ENCODE results near the gene ONECUT3.

The ONECUT3 gene

DNA sequence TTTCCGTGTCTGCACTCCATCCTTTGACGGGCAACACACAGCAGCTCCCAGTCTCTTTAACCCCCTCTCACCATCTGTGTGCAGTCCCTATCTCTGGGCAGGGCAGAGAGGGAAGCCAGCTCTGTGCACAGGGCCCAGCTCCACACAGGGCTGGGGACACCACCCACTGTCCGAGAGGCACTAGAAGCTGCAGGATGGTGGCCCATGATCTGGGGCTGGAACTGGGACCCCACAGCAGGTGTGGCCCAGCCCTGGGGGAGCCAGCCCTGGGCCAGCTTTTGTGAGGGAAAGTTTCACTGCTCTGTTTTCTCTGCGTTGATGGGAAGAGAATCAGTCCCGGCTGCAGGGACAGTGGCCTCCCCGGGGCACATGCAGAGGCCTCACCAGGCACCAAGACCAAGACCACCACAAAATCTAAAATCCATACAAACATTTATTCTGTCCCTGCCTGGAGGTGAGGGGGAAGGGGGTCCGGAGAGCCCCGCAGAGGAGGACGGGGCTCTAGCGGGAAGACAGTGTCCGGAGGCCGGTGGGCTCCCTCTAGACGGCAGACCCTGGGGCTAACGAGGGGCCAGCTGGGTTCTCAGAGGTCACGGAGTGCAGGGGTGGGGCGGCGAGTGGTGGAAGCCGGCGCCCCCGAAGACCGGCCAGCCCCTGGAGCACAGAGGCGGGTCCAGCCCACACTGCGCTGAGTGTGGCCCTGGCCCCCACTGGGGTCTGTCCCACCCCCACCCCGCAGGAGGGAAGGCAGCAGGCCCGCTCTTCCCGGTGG lies 61.7 kb downstream of the ONECUT3 start:
- DNase-seq (ENCODE audit: low read depth): no peak

DNA sequence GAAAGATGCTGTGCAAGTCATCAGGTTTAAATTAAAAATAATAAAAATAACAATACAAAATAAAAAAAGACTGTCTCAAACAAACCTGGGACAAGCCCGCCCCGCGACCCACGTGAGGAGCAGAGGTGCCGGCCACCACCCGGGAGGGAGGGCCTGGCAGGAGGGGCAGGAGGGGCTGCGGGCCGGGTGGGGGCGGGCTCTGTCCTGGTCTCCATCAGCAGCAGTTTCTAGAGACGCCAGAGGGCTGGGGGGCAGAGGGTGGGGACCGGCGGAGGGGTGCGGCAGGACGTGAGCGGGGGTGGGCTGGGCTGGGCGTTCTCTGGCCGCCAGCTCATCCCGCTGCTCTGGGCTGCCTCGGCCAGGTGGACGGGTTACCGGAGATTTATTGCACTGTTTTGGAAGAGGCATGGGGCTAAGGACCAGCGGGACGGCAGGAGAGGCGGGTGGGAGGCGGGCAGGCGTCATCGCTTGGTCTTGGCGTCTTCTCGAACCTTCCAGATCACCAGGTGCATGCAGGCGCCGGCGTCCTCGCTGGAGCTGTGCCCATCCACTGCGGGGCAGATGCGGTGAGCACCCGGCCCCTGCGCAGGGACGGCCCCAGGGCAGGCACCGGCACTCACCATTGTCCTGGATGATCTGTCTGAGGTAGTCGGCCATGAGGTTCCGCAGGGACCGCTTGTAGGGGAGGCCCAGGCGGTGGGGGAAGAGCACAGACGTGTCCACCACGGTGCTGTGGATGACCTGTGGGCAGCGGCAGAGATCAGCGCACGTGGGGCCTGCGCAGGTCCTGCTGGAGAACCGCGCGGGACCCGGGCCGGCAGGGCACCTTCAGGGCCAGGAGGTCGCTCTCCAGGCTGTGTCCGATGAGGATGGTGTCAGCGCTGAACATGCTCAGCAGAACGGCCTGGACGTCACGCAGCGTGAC lies 62.6 kb downstream of the ONECUT3 start:
- DNase-seq (ENCODE audit: low read depth): no peak

GRCh38 chr19:1816530-1817298 lies 63.4 kb downstream of the ONECUT3 start:
- no peak for DNase-seq (ENCODE audit: low read depth)

- DNase-seq (ENCODE audit: low read depth): no peak
These were observed 64.4 kb downstream of the ONECUT3 start for GRCh38 chr19:1817553-1818179.

- no peak for DNase-seq (ENCODE audit: low read depth)
These were observed 65.4 kb downstream of the ONECUT3 start for GRCh38 chr19:1818549-1819195.

GRCh38 chr19:1819341-1820255 lies 66.3 kb downstream of the ONECUT3 start:
- no peak for DNase-seq (ENCODE audit: low read depth)

DNA sequence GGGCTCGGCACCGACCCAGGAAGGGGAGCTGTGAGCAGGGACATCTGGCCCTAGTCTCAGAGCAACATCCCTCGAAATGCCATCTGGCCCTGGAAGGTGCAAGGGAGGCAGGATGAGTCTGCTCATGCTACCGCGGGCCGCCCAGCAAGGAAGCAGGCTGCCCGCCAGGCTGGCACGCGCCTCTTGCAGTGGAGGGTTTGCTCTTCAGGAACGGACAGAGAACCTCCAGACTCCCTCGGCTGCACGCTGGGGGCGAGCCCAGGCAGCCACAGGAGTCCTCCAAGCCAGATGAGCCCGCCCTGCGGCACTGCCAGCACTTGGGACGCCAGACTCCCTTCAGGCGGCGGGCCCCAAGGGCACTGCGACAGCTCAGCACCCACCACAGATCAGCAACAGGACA lies 68.9 kb downstream of the ONECUT3 start:
- no peak for DNase-seq (ENCODE audit: low read depth)

DNA sequence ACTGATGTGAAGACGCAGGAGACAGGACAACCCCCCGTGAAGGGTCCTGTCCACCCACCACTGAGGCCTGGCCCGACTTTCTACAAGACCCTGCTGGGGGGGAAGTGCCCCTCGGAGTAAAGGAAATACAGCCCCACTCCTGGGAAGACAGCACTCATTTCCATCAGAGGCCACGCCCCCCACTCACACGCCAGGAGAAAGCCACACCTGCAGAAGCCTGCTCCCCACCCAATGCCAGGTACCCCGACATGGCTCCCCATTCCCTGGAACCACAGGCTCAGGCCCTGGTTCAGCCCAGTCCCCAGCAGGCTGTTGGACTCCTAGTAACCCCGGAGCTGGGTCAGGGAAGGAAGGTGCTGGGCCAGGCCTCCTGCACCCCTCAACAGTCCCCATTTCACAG lies 69.7 kb downstream of the ONECUT3 start:
- no peak for DNase-seq (ENCODE audit: low read depth)

DNA sequence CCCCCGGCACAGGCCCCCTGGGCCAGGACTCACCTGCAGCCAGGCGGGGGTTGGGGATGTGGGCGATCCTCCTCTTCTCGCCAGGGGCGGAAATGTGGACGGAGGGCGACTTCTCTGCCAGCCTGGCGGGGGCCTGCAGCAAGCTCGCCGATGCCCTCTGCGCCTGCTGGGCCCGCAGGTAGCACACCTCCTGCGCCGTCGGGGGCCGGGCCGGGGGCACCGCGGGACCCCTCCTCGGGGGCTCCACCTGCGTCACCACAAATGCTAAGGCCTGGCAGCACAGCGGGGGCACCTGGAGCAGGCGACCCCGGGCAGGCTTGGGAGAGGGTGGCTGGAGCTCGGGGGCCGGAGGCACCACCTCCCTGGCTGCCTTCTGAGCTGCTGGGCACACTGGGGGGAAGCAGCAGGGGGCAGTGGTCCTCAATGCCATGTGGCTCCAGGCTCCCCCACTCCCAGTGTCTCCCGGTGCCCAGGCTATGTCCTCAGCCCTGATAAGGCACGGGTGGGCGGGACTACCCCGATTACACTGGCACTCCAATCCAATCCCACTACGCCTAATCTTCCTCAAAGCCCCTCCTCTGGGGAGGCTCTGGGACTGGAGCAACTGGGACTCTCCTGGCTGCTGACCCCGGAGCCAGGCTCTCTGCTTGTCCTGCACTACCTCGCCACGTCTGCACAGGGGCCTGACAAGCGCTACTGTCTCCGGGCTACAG lies 70.4 kb downstream of the ONECUT3 start:
- no peak for DNase-seq (ENCODE audit: low read depth)

DNA sequence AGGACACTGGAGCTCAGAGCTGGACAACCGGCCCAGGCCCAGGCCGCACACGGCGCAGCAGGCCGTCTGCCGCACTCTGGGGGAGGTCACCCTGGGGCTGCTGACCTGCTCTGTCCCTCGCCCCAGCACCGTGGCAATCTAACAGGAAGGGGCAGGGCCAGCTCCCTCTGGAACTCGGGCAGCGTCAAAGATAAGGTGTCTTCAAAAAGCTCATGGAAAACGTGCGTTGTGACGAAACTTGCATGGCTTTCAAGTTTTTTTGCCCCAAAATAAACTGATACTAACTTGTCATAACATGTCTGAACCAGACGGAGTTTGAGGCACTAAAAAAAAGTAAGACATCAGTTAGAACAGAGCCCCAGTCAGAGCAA lies 70.9 kb downstream of the ONECUT3 start:
- no peak for DNase-seq (ENCODE audit: low read depth)

- DNase-seq (ENCODE audit: low read depth): peak; percentile 54
These were observed 72.7 kb downstream of the ONECUT3 start for GRCh38 chr19:1825909-1826556.

- peak; percentile 57 for DNase-seq (ENCODE audit: low read depth)
These were observed 73.5 kb downstream of the ONECUT3 start for GRCh38 chr19:1826557-1827521.

DNA sequence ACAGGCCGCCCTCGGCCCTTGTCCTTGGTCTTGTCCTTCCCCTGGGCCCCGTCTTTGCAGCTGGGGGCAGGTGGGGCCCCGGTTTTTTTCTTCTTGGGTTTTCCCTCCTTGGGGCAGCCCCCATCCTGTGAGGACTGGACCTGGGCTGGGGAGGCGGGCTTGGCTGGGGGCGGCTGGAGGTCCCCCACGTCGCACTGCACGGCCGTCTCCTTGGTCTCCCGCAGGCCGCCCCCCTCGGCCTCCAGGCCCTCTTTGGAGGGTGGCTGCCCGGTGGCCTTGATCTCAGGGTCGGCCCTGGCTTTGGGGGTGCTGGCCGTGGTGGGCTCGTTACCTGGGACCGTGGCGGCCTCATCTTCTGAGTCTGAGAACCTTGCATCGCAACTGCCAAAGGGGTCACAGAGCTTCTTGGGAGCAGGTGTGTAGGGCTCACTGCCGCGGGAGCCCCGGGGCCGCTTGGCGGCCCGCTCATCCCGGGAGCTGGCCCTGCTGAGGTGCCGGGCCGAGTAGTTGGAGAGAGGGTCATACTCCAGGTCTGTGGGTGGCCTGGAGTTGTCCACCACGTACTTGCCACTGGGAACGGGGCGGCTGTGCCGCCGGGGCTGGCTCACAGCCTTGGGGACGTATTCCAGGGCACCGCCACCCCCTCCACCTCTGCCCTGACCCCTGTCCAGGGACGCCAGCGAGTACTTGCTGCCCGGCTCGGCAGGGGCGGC lies 74.4 kb downstream of the ONECUT3 start:
- no peak for DNase-seq (ENCODE audit: low read depth)

- no peak for DNase-seq (ENCODE audit: low read depth)
These were observed 75.3 kb downstream of the ONECUT3 start for GRCh38 chr19:1828279-1829238.

DNA sequence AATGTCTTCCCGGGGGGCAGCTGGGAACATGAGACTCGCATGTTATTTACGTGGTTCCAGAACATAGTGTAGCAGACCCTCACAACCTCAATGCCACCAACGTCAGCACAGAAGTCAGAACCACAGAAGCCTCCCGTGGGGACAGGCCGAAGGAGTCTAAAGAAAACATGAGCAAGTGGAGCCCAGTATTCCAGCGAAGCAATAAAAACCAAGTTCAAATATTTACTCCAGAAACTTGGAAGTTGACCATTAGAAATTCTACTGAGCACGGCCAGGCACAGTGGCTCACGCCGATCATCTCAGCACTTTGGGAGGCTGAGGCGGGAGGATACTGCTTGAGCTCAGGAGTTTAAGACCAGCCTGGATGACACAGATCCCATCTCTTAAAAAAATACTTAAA lies 76.7 kb downstream of the ONECUT3 start:
- DNase-seq (ENCODE audit: low read depth): no peak

DNA sequence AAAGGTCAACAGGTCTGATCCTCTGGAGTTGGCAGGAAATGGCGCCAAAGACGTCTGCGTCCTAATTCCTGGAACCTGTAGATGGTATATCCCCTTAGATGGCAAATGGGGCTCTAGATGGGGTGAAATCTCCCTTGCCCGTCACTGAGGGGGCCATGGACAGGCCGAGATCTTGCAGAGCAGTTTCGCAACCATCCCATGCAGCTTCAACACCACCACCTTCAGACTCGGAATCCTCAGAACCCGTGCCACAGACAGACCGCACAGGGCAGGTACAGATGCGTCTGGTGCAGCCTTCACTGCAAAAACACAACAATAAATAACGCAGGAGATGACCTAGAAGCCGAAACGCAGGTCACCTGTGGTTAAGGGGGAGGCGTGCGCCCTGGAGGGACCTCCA lies 77.3 kb downstream of the ONECUT3 start:
- no peak for DNase-seq (ENCODE audit: low read depth)

Data from amniotic epithelial cell (primary cell).